ENCODE results near the gene CDR2.

GRCh38 chr16:22304411-22304810 lies 70.0 kb downstream of the CDR2 start:
- TF ChIP-seq, protein P1, sequence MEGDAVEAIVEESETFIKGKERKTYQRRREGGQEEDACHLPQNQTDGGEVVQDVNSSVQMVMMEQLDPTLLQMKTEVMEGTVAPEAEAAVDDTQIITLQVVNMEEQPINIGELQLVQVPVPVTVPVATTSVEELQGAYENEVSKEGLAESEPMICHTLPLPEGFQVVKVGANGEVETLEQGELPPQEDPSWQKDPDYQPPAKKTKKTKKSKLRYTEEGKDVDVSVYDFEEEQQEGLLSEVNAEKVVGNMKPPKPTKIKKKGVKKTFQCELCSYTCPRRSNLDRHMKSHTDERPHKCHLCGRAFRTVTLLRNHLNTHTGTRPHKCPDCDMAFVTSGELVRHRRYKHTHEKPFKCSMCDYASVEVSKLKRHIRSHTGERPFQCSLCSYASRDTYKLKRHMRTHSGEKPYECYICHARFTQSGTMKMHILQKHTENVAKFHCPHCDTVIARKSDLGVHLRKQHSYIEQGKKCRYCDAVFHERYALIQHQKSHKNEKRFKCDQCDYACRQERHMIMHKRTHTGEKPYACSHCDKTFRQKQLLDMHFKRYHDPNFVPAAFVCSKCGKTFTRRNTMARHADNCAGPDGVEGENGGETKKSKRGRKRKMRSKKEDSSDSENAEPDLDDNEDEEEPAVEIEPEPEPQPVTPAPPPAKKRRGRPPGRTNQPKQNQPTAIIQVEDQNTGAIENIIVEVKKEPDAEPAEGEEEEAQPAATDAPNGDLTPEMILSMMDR (IDR thresholded peaks at IDR 0.05) = no peak
- TF ChIP-seq POLR2A (IDR thresholded peaks at IDR 0.05) = no peak

All from Peyer's patch (tissue), 4 donors.